ENCODE measurements around the gene MAS1.

MAS1 gene

GRCh38 chr6:159906400-159906799 is 15.6 kb downstream of the MAS1 start:
- ChIA-PET POLR2A (no interaction called here), CTCF (no interaction called here)
- DNase-seq (ENCODE audit: extremely low spot score), result no peak
- no peak for TF ChIP-seq L3MBTL2 (conservative IDR thresholded peaks at IDR 0.05)
- no peak for TF ChIP-seq ZNF384 (IDR thresholded peaks at IDR 0.05)
- no peak for TF ChIP-seq CTBP1 (IDR thresholded peaks at IDR 0.05; ENCODE audit: borderline replicate concordance)
- TF ChIP-seq PKNOX1 (IDR thresholded peaks at IDR 0.05), result no peak
- no peak for TF ChIP-seq ELF4 (IDR thresholded peaks at IDR 0.05)
- no peak for TF ChIP-seq FOXM1 (IDR thresholded peaks at IDR 0.05; ENCODE audit: borderline replicate concordance)

GRCh38 chr6:159908535-159908934 is 17.7 kb downstream of the MAS1 start:
- CTCF ChIA-PET, result no interaction called here
- no peak for TF ChIP-seq ZNF384 (IDR thresholded peaks at IDR 0.05)
- no peak for TF ChIP-seq FOXM1 (IDR thresholded peaks at IDR 0.05; ENCODE audit: borderline replicate concordance)
- no peak for TF ChIP-seq CTBP1 (IDR thresholded peaks at IDR 0.05; ENCODE audit: borderline replicate concordance)
- TF ChIP-seq SUZ12 (IDR thresholded peaks at IDR 0.05), result no peak
- TF ChIP-seq BHLHE40 (IDR thresholded peaks at IDR 0.05; ENCODE audit: borderline replicate concordance), result no peak
- no peak for TF ChIP-seq SP1 (IDR thresholded peaks at IDR 0.05)
- TF ChIP-seq ARNT (IDR thresholded peaks at IDR 0.05), result no peak
- no peak for TF ChIP-seq FOXA1 (IDR thresholded peaks at IDR 0.05)
- no peak for TF ChIP-seq ELF4 (IDR thresholded peaks at IDR 0.05)
- no peak for TF ChIP-seq LEF1 (IDR thresholded peaks at IDR 0.05; ENCODE audit: borderline replicate concordance)
- POLR2A ChIA-PET, result no interaction called here
- DNase-seq (ENCODE audit: extremely low spot score), result no peak

GRCh38 chr6:159908979-159909378 is 18.2 kb downstream of the MAS1 start:
- no peak for DNase-seq (ENCODE audit: extremely low spot score)
- TF ChIP-seq LEF1 (IDR thresholded peaks at IDR 0.05; ENCODE audit: borderline replicate concordance) (no peak), FOXM1 (IDR thresholded peaks at IDR 0.05; ENCODE audit: borderline replicate concordance) (no peak), NFRKB (IDR thresholded peaks at IDR 0.05) (no peak), FOXA1 (IDR thresholded peaks at IDR 0.05) (no peak), BHLHE40 (IDR thresholded peaks at IDR 0.05; ENCODE audit: borderline replicate concordance) (no peak), ELF4 (IDR thresholded peaks at IDR 0.05) (no peak), SUZ12 (IDR thresholded peaks at IDR 0.05) (no peak), PKNOX1 (IDR thresholded peaks at IDR 0.05) (no peak), ZNF384 (IDR thresholded peaks at IDR 0.05) (no peak), TARDBP (IDR thresholded peaks at IDR 0.05) (no peak), FOXK2 (IDR thresholded peaks at IDR 0.05) (no peak), HDGF (IDR thresholded peaks at IDR 0.05; ENCODE audit: borderline replicate concordance) (no peak), CTBP1 (IDR thresholded peaks at IDR 0.05; ENCODE audit: borderline replicate concordance) (no peak), ARNT (IDR thresholded peaks at IDR 0.05) (no peak), L3MBTL2 (conservative IDR thresholded peaks at IDR 0.05) (no peak), SP1 (IDR thresholded peaks at IDR 0.05) (no peak)
- POLR2A ChIA-PET, result no interaction called here
- CTCF ChIA-PET, result no interaction called here

- ChIA-PET CTCF (no interaction called here), POLR2A (no interaction called here)
- no peak for DNase-seq (ENCODE audit: extremely low spot score)
- TF ChIP-seq L3MBTL2 (conservative IDR thresholded peaks at IDR 0.05) (no peak), ELF4 (IDR thresholded peaks at IDR 0.05) (no peak), FOXM1 (IDR thresholded peaks at IDR 0.05; ENCODE audit: borderline replicate concordance) (no peak), BHLHE40 (IDR thresholded peaks at IDR 0.05; ENCODE audit: borderline replicate concordance) (no peak), PKNOX1 (IDR thresholded peaks at IDR 0.05) (no peak), LEF1 (IDR thresholded peaks at IDR 0.05; ENCODE audit: borderline replicate concordance) (no peak), SP1 (IDR thresholded peaks at IDR 0.05) (no peak), ZNF384 (IDR thresholded peaks at IDR 0.05) (no peak), NFRKB (IDR thresholded peaks at IDR 0.05) (no peak), TARDBP (IDR thresholded peaks at IDR 0.05) (no peak)
Observed at GRCh38 chr6:159910342-159910741, 19.6 kb downstream of the MAS1 start.

- ChIA-PET CTCF (no interaction called here), POLR2A (no interaction called here)
- TF ChIP-seq LEF1 (IDR thresholded peaks at IDR 0.05; ENCODE audit: borderline replicate concordance), result no peak
- TF ChIP-seq FOXA1 (IDR thresholded peaks at IDR 0.05), result no peak
- TF ChIP-seq HDGF (IDR thresholded peaks at IDR 0.05; ENCODE audit: borderline replicate concordance), result no peak
- TF ChIP-seq TARDBP (IDR thresholded peaks at IDR 0.05), result no peak
- TF ChIP-seq SP1 (IDR thresholded peaks at IDR 0.05), result no peak
- no peak for TF ChIP-seq ZNF384 (IDR thresholded peaks at IDR 0.05)
- TF ChIP-seq NFRKB (IDR thresholded peaks at IDR 0.05), result no peak
- no peak for TF ChIP-seq PKNOX1 (IDR thresholded peaks at IDR 0.05)
- TF ChIP-seq BHLHE40 (IDR thresholded peaks at IDR 0.05; ENCODE audit: borderline replicate concordance), result no peak
- no peak for TF ChIP-seq CTBP1 (IDR thresholded peaks at IDR 0.05; ENCODE audit: borderline replicate concordance)
- TF ChIP-seq L3MBTL2 (conservative IDR thresholded peaks at IDR 0.05), result no peak
- no peak for TF ChIP-seq SUZ12 (IDR thresholded peaks at IDR 0.05)
- DNase-seq (ENCODE audit: extremely low spot score), result no peak
Observed at GRCh38 chr6:159913375-159913774, 22.6 kb downstream of the MAS1 start.

- DNase-seq (ENCODE audit: extremely low spot score), result no peak
- TF ChIP-seq PKNOX1 (IDR thresholded peaks at IDR 0.05) (no peak), FOXK2 (IDR thresholded peaks at IDR 0.05) (no peak)
- ChIA-PET POLR2A (no interaction called here), CTCF (no interaction called here)
Observed at GRCh38 chr6:159913862-159914564, 23.2 kb downstream of the MAS1 start.
